ENCODE data around the gene KSR2. TPM values are rescaled to one million over a fixed set of nuclear protein-coding genes. Genes with fewer than 3 reads are reported as not detected.
"Not testable (repeated sequence)": the region's sequence is repeated elsewhere in the genome, so short reads cannot be mapped to it uniquely, and the experiment has no call there.

KSR2 gene
- total and polyA plus RNA-seq, 2 donors (not counting 3 experiments of a cell fraction or from before 2014, with no cell fraction given): 2.1 to 5.2 TPM

DNA sequence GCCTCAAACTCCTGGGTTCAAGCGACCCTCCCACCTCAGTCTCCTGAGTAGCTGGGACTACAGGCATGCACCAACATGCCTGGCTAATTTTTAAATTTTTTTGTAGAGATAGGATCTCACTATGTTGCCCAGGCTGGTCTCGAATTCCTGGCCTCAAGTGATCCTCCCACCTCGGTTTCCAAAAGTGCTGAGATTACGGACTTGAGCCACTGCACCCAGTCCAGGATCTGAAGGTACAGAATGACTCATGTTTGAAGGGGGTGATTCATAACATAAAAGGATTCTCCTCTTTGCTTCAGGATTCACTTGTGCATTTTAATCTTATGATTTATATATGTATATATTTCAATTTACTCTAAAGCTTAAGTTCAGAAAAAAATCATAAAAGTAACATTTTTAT is 111.7 kb downstream of the KSR2 start:
- TF ChIP-seq FOS (IDR thresholded peaks at IDR 0.05; ENCODE audit: borderline replicate concordance, insufficient read depth, low read length): peak; percentile 13
- CTCF ChIA-PET: interaction anchor here (0.7 to 5.2 kb wide), 61 partner anchors 9 to 711 kb away, joined by 3 to 133 read pairs (median 4); no protein-coding TSS in a partner anchor
- peak; percentile 28 for FAIRE-seq
- H3K4me2 ChIP-seq (ENCODE audit: insufficient read depth, low read length); H2AFZ ChIP-seq (ENCODE audit: low read depth, low read length); H3K9me3 ChIP-seq (replicated peaks; ENCODE audit: control insufficient read depth, insufficient read depth, low read length); H3K4me1 ChIP-seq (ENCODE audit: control insufficient read depth, extremely low read depth, insufficient read depth, low read length); H3K36me3 ChIP-seq (ENCODE audit: control insufficient read depth in 2 of 2, extremely low read depth in 1 of 2, insufficient read depth in 2 of 2, low read length in 2 of 2); H3K27me3 ChIP-seq (ENCODE audit: control insufficient read depth in 2 of 2, insufficient read depth in 2 of 2, low read length in 2 of 2); H3K9me1 ChIP-seq (replicated peaks; ENCODE audit: control insufficient read depth, extremely low read depth, insufficient read depth, low read length); H3K4me3 ChIP-seq (replicated peaks in 1 of 3; ENCODE audit: insufficient read depth in 1 of 3, low read depth in 1 of 3, low read length in 3 of 3); intact Hi-C loops (cut with micrococcal nuclease); H3K79me2 ChIP-seq (ENCODE audit: control insufficient read depth, insufficient read depth, low read length); H3K27ac ChIP-seq (ENCODE audit: insufficient read depth, low read depth, low read length); dilution Hi-C loops (cut with MboI; ENCODE audit: extremely low pct_ligation_motif_present, low sequenced_read_pairs); DNase-seq (ENCODE audit: low read depth, low spot score); H4K20me1 ChIP-seq (replicated peaks; ENCODE audit: control insufficient read depth, extremely low read depth, insufficient read depth, low read length); H3K9ac ChIP-seq (replicated peaks; ENCODE audit: extremely low read depth, insufficient read depth, low read length); BruUV-seq (replicated peaks); POLR2A ChIA-PET: not testable (repeated sequence)

DNA sequence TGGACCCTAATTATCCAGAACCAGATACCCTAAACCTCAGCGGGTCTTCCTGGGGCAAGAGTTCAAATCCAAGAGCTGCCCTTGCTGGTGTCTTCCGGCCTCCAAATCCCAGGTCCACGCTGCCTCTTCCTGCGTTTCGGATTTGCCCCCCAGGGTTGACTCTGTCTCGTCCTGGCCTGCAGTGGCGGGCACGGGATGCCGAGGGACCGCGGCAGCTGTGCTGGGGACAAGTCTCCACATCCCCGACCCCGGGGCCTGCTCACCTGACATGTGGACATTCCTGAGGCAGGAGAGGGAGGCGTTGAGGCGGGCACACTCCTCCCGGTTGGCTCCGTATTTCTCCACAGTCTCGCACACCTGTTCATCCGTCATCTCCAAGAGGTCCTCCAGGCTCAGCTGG is 113.6 kb downstream of the KSR2 start:
- Histone ChIP-seq H2AFZ (ENCODE audit: low read depth, low read length) (no peak overlapping the region), H3K9me1 (replicated peaks; ENCODE audit: control insufficient read depth, extremely low read depth, insufficient read depth, low read length) (no peaks in the 10 kb centered on the region), H3K4me2 (ENCODE audit: insufficient read depth, low read length) (no peak overlapping the region), H3K36me3 (ENCODE audit: control insufficient read depth in 2 of 2, extremely low read depth in 1 of 2, insufficient read depth in 2 of 2, low read length in 2 of 2) (no peaks in the 10 kb centered on the region), H3K9me3 (replicated peaks; ENCODE audit: control insufficient read depth, insufficient read depth, low read length) (no peaks in the 10 kb centered on the region), H3K27me3 (ENCODE audit: control insufficient read depth in 2 of 2, insufficient read depth in 2 of 2, low read length in 2 of 2) (peaks cover 0 to 2% of the 10 kb centered on the region in 2 experiments), H3K4me1 (ENCODE audit: control insufficient read depth, extremely low read depth, insufficient read depth, low read length) (no peaks in the 10 kb centered on the region), H3K79me2 (ENCODE audit: control insufficient read depth, insufficient read depth, low read length) (no peaks in the 10 kb centered on the region), H4K20me1 (replicated peaks; ENCODE audit: control insufficient read depth, extremely low read depth, insufficient read depth, low read length) (no peaks in the 10 kb centered on the region), H3K9ac (replicated peaks; ENCODE audit: extremely low read depth, insufficient read depth, low read length) (no peak overlapping the region), H3K4me3 (replicated peaks in 1 of 3; ENCODE audit: insufficient read depth in 1 of 3, low read depth in 1 of 3, low read length in 3 of 3) (no peak overlapping the region), H3K27ac (ENCODE audit: insufficient read depth, low read depth, low read length) (no peak overlapping the region)
- DNase-seq (ENCODE audit: low read depth, low spot score) (no peak), FAIRE-seq (no peak)
- no peak for TF ChIP-seq GATA2 (IDR thresholded peaks at IDR 0.05; ENCODE audit: insufficient read depth, insufficient read length, low read depth, low read length)
- no peak for TF ChIP-seq EZH2 (IDR thresholded peaks at IDR 0.05; ENCODE audit: borderline replicate concordance, low read depth, low read length, severe bottlenecking)
- TF ChIP-seq, protein P1, sequence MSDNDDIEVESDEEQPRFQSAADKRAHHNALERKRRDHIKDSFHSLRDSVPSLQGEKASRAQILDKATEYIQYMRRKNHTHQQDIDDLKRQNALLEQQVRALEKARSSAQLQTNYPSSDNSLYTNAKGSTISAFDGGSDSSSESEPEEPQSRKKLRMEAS (IDR thresholded peaks at IDR 0.05; ENCODE audit: insufficient read depth, insufficient read length): no peak
- no peak for TF ChIP-seq MYC (IDR thresholded peaks at IDR 0.05; ENCODE audit: low read depth, low read length)
- no peak for TF ChIP-seq JUN (IDR thresholded peaks at IDR 0.05; ENCODE audit: borderline replicate concordance, insufficient read depth, insufficient read length, low read depth)
- no peak for TF ChIP-seq POLR2AphosphoS5 (IDR thresholded peaks at IDR 0.05; ENCODE audit: insufficient read depth, low read depth, low read length)
- TF ChIP-seq, protein P2, sequence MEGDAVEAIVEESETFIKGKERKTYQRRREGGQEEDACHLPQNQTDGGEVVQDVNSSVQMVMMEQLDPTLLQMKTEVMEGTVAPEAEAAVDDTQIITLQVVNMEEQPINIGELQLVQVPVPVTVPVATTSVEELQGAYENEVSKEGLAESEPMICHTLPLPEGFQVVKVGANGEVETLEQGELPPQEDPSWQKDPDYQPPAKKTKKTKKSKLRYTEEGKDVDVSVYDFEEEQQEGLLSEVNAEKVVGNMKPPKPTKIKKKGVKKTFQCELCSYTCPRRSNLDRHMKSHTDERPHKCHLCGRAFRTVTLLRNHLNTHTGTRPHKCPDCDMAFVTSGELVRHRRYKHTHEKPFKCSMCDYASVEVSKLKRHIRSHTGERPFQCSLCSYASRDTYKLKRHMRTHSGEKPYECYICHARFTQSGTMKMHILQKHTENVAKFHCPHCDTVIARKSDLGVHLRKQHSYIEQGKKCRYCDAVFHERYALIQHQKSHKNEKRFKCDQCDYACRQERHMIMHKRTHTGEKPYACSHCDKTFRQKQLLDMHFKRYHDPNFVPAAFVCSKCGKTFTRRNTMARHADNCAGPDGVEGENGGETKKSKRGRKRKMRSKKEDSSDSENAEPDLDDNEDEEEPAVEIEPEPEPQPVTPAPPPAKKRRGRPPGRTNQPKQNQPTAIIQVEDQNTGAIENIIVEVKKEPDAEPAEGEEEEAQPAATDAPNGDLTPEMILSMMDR (IDR thresholded peaks at IDR 0.05; ENCODE audit: extremely low read depth in 1 of 2, insufficient read depth in 1 of 2, low read depth in 1 of 2, low read length in 2 of 2): no peak
- TF ChIP-seq POLR2A (IDR thresholded peaks at IDR 0.05; ENCODE audit: low read depth, low read length): no peak
- TF ChIP-seq FOS (IDR thresholded peaks at IDR 0.05; ENCODE audit: borderline replicate concordance, insufficient read depth, low read length): no peak
- dilution Hi-C loops (cut with MboI; ENCODE audit: extremely low pct_ligation_motif_present, low sequenced_read_pairs): no loop called here
- POLR2A ChIA-PET: no interaction called here
- BruUV-seq (replicated peaks): no TSS peak
- intact Hi-C loops (cut with micrococcal nuclease): no loop called here
- CTCF ChIA-PET: interaction anchor here (0.7 to 10.3 kb wide), 6 partner anchors 8 to 644 kb away, joined by 3 to 219 read pairs (median 4); no protein-coding TSS in a partner anchor

Data from endothelial cell of umbilical vein (primary cell).